ENCODE results near the gene SUSD1.

SUSD1 gene

GRCh38 chr9:112006361-112007020 lies 168.6 kb downstream of the SUSD1 start:
- DNase-seq = no peak

DNA sequence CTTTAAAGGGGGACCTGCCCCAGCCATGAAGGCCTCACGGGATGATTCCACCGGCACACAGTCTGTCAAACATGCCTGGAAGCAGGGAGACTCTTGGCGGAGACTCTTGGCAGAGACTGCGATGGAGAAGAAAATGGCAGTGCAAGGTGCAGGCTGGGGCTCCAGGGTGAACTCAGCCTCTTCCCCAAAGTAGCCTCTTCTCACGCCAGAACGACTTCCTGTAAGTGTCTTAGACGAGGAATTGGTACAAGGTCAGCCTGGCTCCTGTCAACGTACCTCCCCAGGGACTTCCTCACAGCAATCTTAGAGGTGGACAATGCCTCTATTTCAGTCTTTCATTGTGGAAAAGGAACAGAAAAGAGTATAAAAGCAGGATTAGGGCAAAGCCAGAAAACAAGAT lies 169.2 kb downstream of the SUSD1 start:
- no peak for DNase-seq

DNA sequence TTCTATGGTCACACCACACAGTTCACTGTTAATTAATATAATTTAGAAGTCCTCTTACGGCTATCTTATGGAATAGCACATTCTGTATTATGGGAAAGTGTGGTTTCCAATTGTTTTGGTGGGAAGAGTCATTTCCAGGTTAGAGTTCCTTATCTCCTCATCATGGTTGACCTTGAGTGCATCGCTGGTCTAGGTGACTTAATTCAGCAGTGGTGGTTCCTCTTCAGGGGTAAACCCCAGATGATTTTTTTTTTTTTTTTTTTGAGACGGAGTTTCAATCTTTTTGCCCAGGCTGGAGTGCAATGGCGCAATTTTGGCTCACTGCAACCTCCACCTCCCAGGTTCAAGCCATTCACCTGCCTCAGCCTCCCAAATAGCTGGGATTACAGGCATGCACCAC lies 171.6 kb downstream of the SUSD1 start:
- no peak for DNase-seq

GRCh38 chr9:112002847-112003457 lies 172.1 kb downstream of the SUSD1 start:
- no peak for DNase-seq

DNA sequence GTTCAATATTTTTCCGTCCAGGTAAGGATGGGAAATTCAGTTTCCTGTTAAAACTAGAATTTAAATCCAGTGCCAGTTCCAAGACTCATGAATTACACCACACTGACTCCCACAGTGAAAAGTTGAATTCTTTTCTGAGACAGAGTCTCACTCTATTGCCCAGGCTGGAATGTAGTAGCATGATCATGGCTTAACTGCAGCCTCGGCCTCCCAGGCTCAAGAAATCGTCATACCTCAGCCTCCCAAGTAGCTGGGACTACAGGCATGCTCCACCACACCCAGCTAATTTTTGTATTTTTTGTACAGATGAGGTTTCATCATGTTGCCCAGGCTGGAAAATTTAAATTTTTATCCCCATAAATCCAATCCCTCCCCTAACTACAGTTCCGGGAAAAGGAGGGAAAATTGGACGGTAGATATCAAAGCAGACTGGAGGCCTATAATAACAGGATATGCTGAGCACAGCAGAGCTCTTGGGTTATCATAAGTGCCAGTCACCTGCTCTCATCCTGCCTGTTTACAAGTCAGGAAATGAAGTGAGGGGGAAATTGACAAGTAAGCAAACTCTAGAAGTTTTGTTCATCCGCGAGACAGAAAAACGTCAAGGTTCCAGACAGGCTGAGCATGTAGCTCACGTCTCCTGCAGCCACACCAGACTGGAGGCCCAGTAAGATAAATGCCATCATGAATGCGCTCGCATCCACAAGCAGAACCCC lies 172.8 kb downstream of the SUSD1 start:
- DNase-seq = no peak

- no peak for DNase-seq
Observed at GRCh38 chr9:112000743-112001142, 174.4 kb downstream of the SUSD1 start.

- DNase-seq = no peak
Observed at GRCh38 chr9:111999319-111999718, 175.8 kb downstream of the SUSD1 start.

GRCh38 chr9:111997831-111998230 lies 177.3 kb downstream of the SUSD1 start:
- no peak for DNase-seq

- DNase-seq = peak; percentile 84
Observed at GRCh38 chr9:111994831-111995458, 180.2 kb downstream of the SUSD1 start.

- no peak for DNase-seq
Observed at GRCh38 chr9:111993319-111993718, 181.8 kb downstream of the SUSD1 start.

GRCh38 chr9:111992523-111992922 lies 182.6 kb downstream of the SUSD1 start:
- peak; percentile 77 for DNase-seq

- DNase-seq = no peak
Observed at GRCh38 chr9:111991179-111991578, 183.9 kb downstream of the SUSD1 start.

All from kidney glomerular epithelial cell (primary cell).